ENCODE measurements around the gene SRCIN1.

Gene SRCIN1

DNA sequence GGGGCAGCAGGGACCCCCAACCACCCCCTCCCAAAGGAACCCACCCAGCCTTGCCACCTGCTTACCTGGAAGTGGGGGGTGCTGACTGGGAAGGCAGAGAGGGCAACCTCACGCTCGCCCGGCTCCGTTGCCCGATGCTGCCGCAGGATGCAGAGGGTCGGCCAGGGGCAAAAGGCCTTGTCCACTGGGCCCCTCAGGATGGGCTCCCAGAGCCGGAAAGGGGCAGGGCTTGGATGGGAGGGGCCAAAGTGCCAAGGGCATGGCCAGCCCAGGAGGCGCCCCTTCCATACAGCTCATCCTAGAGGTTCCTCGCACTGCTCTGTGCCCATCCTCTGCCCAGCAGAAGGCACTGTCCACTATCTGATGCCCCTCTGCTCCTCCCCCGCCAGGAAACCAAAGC lies 59.4 kb downstream of the SRCIN1 start:
- no peak overlapping the region for H3K27ac ChIP-seq
- TF ChIP-seq, protein P1, sequence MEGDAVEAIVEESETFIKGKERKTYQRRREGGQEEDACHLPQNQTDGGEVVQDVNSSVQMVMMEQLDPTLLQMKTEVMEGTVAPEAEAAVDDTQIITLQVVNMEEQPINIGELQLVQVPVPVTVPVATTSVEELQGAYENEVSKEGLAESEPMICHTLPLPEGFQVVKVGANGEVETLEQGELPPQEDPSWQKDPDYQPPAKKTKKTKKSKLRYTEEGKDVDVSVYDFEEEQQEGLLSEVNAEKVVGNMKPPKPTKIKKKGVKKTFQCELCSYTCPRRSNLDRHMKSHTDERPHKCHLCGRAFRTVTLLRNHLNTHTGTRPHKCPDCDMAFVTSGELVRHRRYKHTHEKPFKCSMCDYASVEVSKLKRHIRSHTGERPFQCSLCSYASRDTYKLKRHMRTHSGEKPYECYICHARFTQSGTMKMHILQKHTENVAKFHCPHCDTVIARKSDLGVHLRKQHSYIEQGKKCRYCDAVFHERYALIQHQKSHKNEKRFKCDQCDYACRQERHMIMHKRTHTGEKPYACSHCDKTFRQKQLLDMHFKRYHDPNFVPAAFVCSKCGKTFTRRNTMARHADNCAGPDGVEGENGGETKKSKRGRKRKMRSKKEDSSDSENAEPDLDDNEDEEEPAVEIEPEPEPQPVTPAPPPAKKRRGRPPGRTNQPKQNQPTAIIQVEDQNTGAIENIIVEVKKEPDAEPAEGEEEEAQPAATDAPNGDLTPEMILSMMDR (IDR thresholded peaks at IDR 0.05), result no peak
- no peak for TF ChIP-seq ZFX (IDR thresholded peaks at IDR 0.05; ENCODE audit: borderline replicate concordance)

DNA sequence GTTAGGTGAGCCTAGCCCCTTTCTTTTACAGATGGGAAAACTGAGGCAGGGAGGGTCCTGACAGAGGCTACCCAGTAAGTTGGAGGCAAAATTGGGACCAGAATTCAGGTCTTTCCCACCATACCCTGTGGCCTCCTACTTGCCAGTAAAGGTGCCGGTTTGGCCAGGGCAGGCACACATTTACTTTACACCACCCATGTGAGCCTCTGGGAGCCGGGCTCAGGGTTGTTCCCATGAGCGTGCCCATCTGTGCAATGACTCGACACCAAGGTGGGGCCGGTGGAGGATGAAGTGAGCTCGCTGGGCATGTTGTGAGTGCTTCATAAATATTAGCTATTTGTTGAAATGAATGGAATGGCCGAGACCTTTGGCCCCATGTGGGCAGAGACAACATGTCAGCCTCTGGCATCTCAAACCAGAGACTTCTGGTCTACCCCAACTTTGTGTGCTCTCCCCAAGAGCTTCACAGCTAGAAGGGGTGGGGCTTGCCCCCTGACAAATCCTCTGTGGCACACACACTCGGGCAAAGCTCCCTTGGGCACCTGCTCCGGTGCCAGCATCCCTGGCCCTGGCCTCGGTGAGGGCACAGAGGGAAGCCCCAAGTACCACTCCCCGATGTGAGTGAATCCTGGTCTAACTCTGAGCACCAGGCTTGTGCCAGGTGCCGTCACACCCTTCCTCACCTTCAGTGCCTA lies 60.1 kb downstream of the SRCIN1 start:
- H3K27ac ChIP-seq, result no peak overlapping the region
- no peak for TF ChIP-seq ZFX (IDR thresholded peaks at IDR 0.05; ENCODE audit: borderline replicate concordance)
- TF ChIP-seq, protein P1 (IDR thresholded peaks at IDR 0.05), result no peak

DNA sequence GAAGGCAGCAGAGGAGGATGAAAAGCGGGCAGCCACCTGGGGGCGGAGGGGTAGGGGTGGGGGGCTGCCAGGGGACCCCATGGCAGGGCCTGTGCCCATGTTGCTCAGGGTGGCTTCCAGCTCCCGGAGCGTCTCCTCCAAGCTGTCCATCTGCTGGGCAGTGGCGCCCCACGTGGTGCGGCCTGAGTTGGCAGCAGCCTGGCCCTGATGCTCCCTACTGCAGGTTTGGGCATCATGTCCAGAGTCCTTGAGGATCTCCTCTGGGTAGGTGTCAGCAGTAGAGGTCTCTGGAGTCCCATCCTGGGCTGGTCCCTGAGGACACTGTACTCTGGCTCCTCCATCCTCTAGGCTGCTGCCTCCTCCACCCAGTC lies 60.9 kb downstream of the SRCIN1 start:
- no peak overlapping the region for H3K27ac ChIP-seq

DNA sequence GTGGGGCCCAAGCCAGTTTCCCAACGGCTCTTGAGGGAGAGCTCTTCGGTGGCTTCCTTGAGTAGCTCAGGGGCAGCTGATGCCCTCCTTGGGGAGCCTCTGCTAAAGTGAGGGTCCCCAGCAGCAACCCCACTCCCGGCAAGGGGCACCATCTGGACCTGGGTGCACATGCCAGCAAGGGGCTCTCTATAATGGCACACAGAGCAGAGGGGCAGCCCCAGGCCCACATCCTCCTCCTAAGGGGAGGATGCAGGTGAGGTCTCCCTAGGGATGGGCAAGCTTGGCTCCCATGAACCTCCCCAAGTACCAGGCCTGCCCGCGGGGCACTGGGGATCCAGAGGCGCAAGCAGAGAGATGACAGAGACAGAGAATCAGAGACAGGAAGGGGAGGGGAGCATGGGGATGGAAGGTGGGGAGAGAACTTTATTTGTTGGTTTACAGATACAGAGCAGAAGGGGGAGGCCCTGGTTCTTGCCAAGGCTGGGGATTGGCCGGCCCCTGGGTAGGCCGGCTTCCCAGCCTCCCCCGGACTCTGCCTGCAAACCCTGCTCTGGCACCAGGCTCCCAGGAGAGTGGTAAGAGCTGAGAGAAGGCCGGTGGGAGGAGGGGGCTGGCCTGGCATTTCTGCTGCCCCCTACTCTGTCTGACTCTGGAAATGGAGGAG lies 61.4 kb downstream of the SRCIN1 start:
- H3K27ac ChIP-seq, result no peak overlapping the region
- TF ChIP-seq, protein P1 (IDR thresholded peaks at IDR 0.05), result no peak
- no peak for TF ChIP-seq ZFX (IDR thresholded peaks at IDR 0.05; ENCODE audit: borderline replicate concordance)

More for the DNA sequence above, 60.9 kb downstream of the SRCIN1 start:
- no peak for TF ChIP-seq ZFX (IDR thresholded peaks at IDR 0.05; ENCODE audit: borderline replicate concordance)
- TF ChIP-seq, protein P1 (IDR thresholded peaks at IDR 0.05), result no peak

- TF ChIP-seq, protein P1 (IDR thresholded peaks at IDR 0.05), result no peak
- TF ChIP-seq ZFX (IDR thresholded peaks at IDR 0.05; ENCODE audit: borderline replicate concordance), result no peak
- H3K27ac ChIP-seq, result no peak overlapping the region
Observed at GRCh38 chr17:38543403-38544174, 62.2 kb downstream of the SRCIN1 start.

GRCh38 chr17:38542286-38542685 lies 63.5 kb downstream of the SRCIN1 start:
- H3K27ac ChIP-seq, result no peak overlapping the region
- no peak for TF ChIP-seq ZFX (IDR thresholded peaks at IDR 0.05; ENCODE audit: borderline replicate concordance)
- TF ChIP-seq, protein P1 (IDR thresholded peaks at IDR 0.05), result no peak

Measured in 22Rv1 (cell line).